Left ventricle myocardium superior (tissue), 1 donor: ENCODE measurements around the gene TMEM182. TPM values are rescaled to one million over a fixed set of nuclear protein-coding genes. Genes with fewer than 3 reads are reported as not detected.

Source experiments
- ATAC-seq: fragments of 200-7000 bp; cut with Tn5 transposase; one replicate; pipeline ENCODE4 v1.9.1; 2020; ENCODE audit warnings: mild to moderate bottlenecking, moderate library complexity
- DNase-seq: peaks from one replicate; pipeline ENCODE4 v3.0.0-alpha.2; 2020
- intact Hi-C: fragments of 100-400 bp; cut with micrococcal nuclease; formaldehyde crosslinking; loops from one replicate; pipeline ENCODE4 v1.11.0; 2022
- long read RNA-seq: library from polyadenylated mRNA; unstranded; transcript quantifications from one replicate; pipeline ENCODE4 v2.0.0, GENCODE V29; 2021
- total RNA-seq: library from RNA; stranded (reverse); fragmentation: NEBNext Ultra II Directional; extraction: Animal tissue kit (Norgen Biotek cat#: 25700); gene quantifications from one replicate; pipeline ENCODE4 v1.2.1, GENCODE V29; 2021
- donor health status: DM: no; HTN: yes; CAD: no; lungs with severe emphysema.

The TMEM182 gene, protein sequence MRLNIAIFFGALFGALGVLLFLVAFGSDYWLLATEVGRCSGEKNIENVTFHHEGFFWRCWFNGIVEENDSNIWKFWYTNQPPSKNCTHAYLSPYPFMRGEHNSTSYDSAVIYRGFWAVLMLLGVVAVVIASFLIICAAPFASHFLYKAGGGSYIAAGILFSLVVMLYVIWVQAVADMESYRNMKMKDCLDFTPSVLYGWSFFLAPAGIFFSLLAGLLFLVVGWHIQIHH
- 176 TPM for total RNA-seq
- long read RNA-seq, transcript TMEM182-203 (5 exons, 3,593 nt), result major isoform, 148 of 195 reads
- long read RNA-seq, partial matches to known transcripts, result 17 of 195 reads
- long read RNA-seq, other reads (novel, unspliced or antisense), result 26 of 195 reads

DNA sequence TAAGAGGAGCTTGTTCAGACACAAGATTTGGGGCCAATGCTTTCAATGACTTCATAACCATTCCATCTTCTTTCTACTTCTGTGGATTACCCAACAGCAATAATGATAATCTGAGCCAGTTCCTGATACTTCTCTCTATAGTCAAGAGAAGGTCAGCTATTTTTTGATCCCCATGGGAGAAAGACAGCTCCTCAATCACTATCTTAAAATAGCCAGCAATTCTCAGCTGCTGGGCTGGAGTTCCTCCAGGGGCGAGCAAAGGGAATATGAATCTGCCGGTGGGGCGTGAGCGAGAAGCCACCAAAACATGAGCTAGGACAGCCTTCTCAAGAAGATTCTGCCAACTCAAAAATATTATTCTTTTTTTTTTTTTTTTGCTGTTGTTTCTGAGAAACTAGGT lies at the start of gene TMEM182:
Gene TMEM182, plus strand, starts transcription at position 269 of the 400 bp plus-strand sequence. CDS start 187 bp downstream, outside the sequence.
- DNase-seq (peak; percentile 80), ATAC-seq (peak; percentile 94)
- intact Hi-C loops, result loop anchor here (5.0 kb wide), 1 partner anchor 46 kb away; no protein-coding TSS in a partner anchor

DNA sequence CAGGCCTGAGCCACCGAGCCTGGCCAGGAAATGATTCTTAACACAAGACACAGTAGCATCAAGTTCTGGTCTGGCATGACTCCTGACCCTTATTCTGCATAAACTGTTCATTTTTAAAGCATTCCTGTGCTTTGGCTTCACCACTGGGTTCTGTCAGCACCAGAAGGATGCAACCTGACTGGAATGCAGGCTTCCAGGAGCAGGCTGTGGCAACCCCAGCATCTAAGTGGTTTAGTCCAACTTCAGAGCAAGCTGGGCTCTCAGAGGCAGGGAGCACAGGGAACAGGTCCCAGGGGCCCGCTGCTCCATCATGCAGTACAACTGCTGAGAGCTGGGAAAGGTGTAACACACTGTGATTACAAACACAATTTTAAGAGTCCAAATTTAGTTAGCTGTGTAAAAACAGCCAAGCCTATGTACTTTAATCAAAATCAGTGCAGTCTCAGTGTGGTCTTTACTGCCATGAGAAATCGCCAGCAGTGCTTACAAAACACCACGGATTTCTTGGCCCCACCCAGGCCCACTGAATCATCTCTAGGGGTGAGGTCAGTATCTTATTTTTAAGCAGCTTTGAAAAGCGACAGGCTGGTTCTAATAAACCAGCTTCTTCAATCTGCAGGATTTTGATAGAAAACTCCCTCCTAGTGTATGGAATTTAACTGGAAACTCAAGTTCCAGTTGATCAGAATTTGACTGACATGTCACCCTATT lies 44.4 kb upstream of the TMEM182 start:
- DNase-seq, result no peak
- peak; percentile 60 for ATAC-seq
- intact Hi-C loops, result no loop called here

DNA sequence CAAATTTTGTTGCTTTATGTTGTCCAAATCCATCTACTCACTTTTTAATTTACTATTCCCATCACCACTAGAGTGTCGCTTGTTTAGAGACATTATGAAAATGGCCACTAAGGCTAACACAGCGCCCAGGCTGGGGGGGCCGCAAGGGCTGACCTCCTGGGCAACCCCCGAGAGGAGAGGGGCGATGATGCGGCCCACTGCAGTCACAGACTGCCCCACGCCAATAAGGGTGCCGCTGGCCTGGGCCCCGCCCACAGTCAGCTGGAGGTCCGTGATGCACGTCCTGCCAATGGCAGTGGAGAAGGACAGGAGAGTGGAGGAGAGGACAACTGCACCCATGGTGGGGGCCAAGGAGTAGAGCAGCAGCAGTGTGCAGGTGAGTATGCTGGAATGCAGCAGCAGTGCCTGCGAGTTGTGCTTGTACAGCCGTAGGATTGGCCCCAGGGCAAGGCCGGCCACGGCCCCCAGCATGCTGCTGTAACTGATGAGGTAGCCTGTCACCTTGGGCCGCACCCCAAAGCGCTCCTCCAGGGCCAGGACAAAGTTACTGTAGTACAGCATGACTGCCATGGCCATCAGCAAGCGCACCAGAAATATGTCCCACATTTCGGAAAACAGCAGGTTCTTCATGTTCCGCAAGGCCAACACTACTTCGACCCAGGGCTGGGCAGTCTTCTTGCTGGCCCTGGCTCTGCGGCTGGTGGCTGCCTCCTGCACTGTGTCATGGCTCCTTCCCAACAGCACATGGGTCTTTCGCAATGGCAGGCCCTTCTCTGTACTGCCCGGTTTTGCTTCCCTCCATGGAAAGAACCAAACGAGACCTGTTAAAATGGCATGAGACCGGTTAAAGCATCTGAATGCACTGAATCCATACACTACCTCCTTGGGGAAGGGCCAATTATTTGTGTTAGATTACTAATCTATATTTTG lies 43.2 kb upstream of the TMEM182 start:
- DNase-seq, result no peak
- no peak for ATAC-seq
- intact Hi-C loops, result no loop called here

DNA sequence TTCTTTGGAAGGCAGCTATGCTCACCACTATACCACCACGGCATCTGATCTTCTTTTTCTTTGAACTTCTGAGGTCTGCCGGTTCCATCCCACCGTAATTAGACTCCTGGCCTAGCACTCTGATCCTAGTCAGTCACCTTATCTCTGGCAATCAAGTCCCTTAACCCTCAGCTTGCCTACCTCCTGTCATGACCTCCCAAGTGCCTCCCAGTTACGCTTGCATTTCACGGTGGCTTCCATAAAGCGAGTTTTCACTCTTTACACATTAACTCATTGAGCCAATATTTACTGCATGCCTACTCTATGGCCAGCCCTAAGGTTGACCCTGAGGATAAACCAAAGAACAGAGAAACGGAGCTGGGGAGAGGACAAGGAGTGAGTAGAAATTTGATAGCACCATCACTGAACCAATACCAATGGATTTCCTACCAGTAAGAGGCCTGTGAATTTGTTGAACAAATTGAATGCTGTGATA lies 37.8 kb upstream of the TMEM182 start:
- ATAC-seq (no peak), DNase-seq (no peak)
- intact Hi-C loops, result no loop called here

DNA sequence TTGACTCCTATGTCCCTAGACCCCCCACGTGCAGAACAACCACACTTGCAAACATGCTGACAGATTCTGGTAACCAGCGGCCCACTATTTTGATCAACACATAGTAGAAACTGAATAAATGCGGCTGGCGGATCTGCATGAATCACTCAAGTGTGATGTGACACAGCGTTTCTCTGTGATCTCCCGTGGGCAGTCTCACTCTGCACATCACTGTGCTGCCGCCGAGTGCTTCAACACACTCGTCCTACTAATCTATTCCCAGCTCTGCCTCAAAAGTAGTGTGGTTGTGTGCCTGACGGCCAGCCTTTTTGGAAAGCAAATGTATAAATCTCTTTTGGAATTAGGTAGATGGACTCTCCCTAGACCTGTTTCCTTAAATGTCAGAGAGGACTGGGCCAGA lies 37.3 kb upstream of the TMEM182 start:
- no peak for ATAC-seq
- intact Hi-C loops, result no loop called here
- DNase-seq, result no peak

DNA sequence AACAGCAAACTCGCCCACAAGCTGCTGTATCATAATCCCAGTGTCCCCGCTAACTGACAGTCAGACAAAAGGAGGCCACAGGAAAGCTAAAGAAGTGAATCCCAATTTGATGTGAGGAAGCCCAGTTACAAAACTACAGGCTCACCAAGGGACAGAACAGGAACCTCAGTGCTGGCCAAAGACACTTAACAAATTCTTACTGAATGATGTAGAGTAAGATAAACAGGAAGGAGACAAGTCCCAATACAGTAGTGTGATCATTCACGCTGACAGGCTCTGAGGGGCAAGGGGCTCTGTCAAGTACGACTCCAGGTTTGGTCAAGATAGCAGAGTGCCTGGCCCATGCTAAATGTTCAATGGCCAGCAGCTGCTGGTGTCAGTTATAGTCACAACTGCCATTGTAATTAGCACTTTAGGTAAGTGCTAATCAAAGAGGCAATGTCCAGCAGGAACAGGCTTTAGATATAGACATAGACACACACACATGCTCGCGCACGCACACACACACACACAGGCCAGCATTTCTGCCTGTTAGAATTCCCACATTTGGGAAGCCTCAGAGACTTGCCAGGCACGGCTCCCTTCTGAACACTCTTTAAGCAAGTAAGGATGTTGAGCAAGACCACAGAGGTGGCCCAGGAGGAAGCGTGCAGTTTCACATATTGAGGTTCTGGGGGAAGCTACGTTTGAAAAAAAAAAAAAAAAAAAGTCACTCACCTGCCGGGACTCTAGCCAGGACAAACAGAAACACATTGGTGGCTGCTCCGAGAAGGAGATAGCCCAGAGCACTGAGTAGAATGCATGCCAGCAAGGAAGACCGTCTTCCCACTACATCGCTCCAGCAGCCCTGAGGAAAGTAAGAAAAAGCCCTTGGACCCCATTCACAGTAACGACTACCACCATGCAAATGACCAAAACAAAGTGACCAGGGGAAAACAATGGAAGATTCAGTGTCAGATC lies 35.4 kb upstream of the TMEM182 start:
- DNase-seq, result no peak
- intact Hi-C loops, result no loop called here
- ATAC-seq, result peak; percentile 38

DNA sequence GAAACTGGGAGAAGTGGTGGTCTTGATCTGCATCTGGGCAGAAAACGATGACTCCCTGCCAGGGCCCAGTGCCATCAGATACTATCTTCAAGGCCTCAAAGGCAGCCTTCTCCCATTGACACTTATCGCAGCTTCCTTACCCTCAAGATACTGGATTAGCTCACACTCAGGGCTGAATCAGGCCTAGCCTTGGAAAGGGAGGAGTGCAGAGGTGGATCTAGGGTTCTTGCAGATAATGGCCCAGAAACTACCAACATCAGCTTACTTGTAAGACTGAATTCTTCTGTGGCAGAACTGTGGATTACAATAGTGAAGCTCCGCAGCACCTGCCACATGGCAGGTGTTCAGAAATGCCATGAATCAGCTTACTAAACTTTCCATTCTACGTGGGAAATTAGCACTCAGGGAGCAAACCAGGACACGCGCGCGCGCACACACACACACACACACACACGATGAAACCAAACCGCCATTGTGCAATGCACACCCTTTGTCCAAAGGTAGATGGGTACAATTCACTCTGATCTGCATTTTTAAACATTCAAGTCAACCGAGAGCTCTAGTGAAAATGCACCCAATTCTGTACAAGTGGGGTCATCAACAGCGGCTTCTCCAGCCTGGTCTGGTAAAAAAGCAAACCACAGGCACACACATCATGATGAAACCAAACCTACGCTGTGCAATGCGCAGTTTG lies 26.3 kb upstream of the TMEM182 start:
- ATAC-seq (no peak), DNase-seq (no peak)
- intact Hi-C loops, result no loop called here

DNA sequence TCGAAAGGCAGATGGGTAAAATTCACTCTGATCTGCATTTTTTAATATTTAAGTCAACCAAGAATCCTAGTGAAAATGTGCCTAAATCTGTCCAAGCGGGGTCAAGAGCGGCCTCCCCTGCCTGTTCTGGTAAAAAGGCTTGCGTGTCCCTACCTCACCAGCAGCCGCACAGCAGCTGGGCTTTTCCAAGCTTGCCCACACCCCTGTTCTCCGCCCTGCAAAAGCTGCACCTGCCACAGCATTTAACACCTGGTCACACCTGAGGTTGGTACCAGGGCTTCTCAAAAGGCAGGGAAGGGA lies 25.8 kb upstream of the TMEM182 start:
- intact Hi-C loops, result no loop called here
- DNase-seq (no peak), ATAC-seq (peak; percentile 51)

DNA sequence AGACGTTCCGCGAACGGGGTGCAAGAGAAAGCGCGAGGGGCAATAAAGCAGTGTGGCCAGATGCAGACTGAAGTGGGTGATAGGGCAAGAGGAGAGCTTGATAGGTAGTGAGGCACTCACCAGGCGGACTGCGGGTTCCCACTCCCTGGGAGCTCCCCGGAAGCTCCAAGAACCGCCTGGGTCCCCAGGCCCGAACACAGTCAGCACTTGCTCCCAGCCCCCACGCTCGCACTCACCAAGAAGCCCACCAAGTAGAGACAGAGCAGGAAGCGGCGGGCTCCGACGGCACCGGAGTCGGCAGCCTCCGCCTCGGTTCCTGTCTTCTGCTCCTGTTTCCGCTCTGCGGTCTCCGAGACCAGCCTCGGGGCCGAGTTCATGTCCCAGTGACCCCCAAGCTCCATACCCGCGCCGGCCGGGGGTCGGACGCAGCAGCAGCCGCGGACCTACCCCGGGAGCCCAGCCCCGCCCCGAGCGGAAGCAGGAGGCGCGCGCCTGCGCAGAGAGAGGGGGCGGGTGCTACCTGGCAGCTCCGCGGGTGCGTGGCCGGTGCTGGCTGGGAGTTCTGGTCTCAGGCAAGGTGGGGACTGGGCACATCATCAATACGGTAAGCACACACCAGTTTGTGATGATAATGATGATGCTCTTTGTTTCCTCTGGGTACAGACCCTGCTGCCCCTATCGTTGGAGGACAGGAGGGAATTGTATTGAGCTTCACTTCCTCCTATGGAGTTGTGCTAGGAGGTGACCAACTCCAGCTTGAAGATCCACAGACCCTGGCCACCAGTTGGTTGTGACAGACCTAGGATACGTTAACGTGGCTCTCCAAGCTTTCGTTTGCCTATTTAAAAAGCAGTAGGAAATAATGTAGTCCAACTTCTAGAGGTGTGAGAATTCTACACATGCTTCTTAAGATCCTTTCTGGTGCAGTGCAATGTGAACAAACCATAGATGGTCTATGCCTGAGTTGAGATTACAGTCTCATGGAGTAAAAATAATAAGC lies 25.1 kb upstream of the TMEM182 start:
- ATAC-seq (peak; percentile 99), DNase-seq (peak; percentile 93)
- intact Hi-C loops, result no loop called here

DNA sequence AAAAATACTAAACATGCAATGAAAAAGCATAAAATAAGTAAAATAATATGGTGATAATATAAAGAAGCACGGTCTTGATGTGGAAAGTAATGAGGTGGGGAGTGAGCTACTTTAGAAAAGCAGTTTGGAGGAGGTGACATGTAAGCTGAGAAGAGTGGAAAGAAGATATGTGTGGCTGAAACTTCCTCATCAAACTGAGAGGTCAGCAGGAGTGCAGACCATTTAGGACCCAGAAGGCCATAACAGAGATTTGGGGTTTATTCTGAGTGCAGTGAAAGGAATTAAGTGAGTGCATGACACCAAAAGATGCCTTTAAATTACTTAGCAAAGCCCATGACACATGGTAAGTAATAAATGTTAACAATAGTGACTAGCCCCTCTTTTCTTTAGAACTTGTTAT lies 24.4 kb upstream of the TMEM182 start:
- no peak for ATAC-seq
- DNase-seq, result no peak
- intact Hi-C loops, result no loop called here

DNA sequence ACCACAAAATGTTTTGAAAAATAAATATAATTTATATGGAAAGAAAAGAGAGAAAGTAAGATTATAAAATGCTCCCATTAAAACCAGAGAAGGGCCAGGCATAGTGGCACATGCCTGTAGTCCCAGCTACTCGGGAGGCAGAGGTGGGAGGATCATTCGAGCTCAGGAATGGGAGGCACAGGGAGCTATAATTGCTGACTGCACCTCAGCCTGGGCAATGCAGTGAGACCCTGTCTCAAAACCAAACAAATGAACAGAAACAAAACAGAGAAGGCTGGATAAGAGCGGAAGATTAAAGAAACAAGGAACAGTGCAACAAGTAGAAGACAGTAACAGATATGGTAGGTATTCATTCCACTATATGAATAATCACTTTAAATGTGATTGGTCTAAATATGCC lies 18.6 kb upstream of the TMEM182 start:
- DNase-seq, result no peak
- intact Hi-C loops, result no loop called here
- ATAC-seq, result no peak

DNA sequence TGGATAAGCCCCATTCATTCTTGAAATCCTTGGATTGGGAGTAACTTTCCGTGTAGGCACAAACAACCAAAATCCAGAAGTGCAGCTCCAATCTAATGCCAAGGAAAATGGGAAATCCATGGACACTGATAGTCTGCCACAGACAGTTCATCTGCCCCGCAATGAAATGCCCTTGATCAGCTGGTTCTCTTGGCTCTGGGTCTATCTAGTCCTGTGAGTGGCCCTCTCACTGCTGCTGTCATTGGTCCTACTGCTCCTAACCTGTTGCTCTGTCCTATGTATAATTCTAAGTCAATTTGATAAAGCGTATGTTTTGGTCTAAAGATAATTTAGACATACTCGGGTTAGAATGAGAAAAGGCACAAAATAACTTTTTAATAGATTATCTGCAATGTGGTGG lies 13.7 kb upstream of the TMEM182 start:
- ATAC-seq (peak; percentile 57), DNase-seq (no peak)
- intact Hi-C loops, result no loop called here

DNA sequence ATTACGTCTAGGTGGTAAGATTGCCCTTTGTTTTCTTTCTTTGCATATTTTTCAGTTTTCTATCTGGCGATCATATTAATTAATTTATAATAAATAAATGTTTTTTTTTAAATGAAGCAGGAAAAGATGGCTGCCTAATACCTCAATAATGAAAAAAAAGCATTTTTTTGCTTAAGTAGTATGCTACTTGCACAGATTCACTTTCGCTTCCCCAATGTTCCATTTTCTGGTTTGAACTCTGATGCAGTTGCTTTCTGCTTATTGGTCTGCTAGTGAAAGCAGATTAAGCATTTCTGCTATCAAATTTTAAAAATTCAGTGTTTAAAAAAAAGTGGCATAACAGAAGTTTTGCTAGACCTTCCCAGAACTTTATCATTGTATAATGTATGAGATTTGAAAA lies 11.9 kb upstream of the TMEM182 start:
- intact Hi-C loops, result no loop called here
- ATAC-seq (no peak), DNase-seq (no peak)

DNA sequence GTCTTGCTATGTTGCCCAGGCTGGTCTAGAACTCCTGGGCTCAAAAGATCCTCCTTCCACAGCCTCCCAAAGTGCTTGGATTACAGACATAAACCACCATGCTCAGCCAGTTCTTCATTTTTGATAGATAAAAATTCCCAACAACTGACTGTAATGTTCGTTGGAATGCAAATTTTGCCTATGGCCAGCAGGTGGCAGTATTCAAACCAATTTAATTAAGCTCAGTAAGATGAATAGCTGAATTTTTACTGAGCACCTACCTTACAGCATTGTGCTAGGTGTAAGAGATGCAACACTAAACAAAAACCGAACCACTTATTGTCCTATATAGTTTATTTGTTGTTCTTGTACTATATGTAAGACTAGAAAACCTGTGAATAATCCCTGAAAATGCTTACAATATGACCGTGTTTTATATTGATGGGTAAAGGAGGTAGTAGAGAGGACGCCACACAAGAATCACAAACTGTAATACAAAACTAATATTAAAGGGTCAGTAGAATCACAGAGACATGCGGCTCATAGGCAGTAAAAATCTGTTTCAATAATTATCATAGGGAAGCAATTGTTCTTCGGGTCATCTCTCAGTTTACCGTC lies 8.2 kb upstream of the TMEM182 start:
- intact Hi-C loops, result no loop called here
- ATAC-seq (peak; percentile 60), DNase-seq (no peak)

DNA sequence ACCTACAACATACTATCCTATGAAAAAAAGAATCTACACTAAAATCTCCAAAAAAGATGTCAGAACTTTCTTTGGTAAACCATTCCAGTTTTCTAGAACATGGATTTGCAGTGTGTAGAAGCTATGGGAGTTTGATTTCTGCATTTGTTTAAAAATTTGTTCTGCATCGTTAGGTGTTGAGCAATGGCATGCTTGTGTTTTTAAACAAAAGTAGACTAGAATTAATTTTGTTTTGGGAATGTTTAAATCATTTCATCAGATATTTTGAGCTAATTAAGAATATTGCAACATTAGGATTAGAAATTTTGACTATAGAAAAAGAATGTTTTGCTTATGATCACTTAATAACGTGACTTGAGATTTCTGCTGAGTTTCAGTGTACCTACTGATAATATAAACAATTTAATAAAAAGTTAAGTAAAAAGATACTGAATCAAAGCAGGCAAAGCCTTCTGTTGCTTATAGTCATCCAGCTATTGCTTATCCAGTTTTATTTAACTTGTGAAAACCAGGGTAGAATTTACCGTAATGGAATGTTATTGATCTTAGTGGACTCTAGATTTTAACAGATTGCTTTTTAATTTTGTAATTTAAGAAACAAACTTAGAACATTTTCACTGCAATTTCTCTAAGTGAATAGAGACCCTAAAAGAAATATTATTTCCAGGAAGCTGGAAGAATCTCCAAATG lies 7.2 kb upstream of the TMEM182 start:
- intact Hi-C loops, result no loop called here
- DNase-seq (no peak), ATAC-seq (no peak)

DNA sequence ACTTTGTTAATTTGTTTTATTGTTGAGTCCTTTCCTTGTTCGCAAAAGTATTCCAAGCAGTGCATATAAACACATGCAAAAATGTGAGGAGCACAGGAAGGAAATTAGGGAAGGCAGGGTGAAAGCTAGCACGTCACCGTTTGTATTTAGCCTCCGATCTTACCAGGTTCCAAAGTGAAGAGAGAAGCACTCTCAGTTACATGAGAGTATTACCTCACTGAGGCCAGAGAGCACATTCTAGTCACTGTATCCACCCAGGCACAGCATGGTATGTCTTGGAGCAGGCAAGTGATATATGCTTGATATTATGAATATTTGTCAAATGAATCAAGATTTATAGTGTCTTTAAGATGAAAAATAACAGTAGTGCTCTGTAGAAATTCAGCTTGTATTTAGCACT lies 6.5 kb upstream of the TMEM182 start:
- no peak for DNase-seq
- ATAC-seq, result peak; percentile 66
- intact Hi-C loops, result no loop called here
